CD4-positive, alpha-beta T cell treated with Interferon gamma for 1 hour (primary cell): Measurements from ENCODE around the gene IKBKG.
"Not testable (repeated sequence)": the region's sequence is repeated elsewhere in the genome, so short reads cannot be mapped to it uniquely, and the experiment has no call there.

Experiments
- DNase-seq: peaks from one replicate; pipeline ENCODE4 v3.0.0-alpha.2; 2020

Gene IKBKG

DNA sequence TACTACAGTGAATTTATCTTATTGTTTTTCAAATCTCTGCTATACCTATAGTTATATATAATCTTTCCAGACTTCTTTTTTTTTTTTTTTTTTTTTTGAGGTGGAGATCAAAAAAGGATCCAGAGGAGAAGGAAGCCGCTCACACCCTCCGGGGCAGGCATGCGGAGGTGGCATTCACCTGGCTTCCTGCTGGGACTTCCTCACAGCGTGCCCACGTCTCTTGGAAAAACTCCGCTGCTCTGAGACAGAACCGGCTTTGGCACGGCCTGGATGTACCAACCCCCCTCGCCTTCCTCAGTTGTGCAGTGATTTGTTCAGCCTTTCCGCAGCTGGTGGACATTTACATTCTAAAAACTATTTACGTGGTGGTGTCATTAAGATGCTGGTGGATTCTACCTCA is 60.6 kb downstream of the IKBKG start:
- not testable (repeated sequence) for DNase-seq

DNA sequence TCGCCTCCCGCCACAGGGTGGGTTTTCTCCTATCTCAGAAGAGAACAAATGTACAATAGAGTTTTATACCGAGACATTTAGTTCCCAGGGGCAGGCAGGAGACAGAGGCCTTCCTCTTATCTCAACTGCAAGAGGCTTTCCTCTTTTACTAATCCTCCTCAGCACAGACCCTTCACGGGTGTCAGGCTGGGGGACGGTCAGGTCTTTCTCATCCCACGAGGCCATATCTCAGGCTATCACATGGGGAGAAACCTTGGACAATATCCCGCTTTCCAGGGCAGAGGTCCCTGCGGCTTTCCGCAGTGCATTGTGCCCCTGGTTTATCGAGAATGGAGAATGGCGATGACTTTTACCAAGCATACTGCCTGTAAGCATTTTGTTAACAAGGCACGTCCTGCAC is 61.4 kb downstream of the IKBKG start:
- DNase-seq, result not testable (repeated sequence)

DNA sequence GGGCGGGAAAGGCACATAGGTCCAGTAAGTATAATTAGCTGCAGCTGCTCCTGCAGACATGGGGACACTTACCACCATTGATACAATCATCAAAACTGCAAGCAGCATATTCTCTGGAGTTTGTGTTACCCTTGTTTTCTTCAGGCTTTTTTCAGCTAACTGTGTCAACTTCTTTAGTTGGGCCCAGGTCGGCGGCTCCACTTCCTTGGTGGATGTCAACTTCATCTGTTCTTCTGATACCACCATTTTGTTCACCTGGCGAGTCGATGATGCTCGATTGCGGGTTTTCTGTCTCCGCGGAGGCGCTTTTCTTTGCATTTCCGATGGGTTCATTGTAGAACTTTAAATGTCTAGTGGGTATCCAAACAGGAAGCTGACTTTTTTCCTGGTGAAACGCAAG is 63.7 kb downstream of the IKBKG start:
- DNase-seq, result not testable (repeated sequence)

DNA sequence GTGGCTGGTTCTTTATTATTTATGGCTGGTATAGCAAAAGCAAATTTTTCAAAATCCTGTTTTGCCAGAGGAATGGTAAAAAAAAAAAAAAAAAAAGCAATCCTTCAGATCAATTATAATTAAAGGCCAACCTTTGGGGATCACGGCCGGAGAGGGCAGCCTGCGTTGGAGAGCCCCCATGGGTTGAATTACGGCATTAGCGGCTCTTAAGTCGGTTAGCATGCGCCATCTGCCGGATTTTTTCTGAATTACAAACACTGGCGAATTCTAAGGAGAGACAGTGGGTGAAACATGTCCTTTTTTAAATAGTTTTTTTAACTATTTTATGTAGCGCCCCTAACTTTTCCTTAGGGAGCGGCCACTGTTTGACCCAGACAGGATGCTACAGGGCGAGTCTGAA is 66.2 kb downstream of the IKBKG start:
- DNase-seq, result not testable (repeated sequence)
